HepG2 (cell line): ENCODE data around the gene TM4SF4.

Experiments used
- FOXM1 ChIP-seq: sonication (generic); formaldehyde crosslinking; IDR thresholded peaks from 2 replicates; pipeline ENCODE4 v1.5.0; 2020; ENCODE audit warnings: missing genetic modification reagents
- HDAC6 ChIP-seq: fragments of 200-600 bp; sonication (generic); IDR thresholded peaks from 2 replicates; pipeline ENCODE4 v1.7.0; 2017; ENCODE audit warnings: mild to moderate bottlenecking, antibody characterized with exemption, low read length, low read depth
- HIVEP1 ChIP-seq: sonication (generic); formaldehyde crosslinking; IDR thresholded peaks from 2 replicates; pipeline ENCODE4 v1.4.0; 2020; ENCODE audit warnings: mild to moderate bottlenecking, missing genetic modification reagents
- PHF8 ChIP-seq: sonication (generic); formaldehyde crosslinking; IDR thresholded peaks from 2 replicates; pipeline ENCODE4 v1.5.0; 2020; ENCODE audit warnings: missing genetic modification reagents
- RNF2 ChIP-seq: fragments of 450-650 bp; conservative IDR thresholded peaks from 2 replicates; pipeline ENCODE4 v1.6.1; 2016; ENCODE audit warnings: low read depth
- SAFB2 ChIP-seq: sonication (generic); formaldehyde crosslinking; IDR thresholded peaks from 2 replicates; pipeline ENCODE4 v1.5.1; 2020; ENCODE audit warnings: missing genetic modification reagents, low read depth, mild to moderate bottlenecking, borderline replicate concordance
- YY1 ChIP-seq: IDR thresholded peaks from 2 replicates; pipeline ENCODE4 v1.6.1; 2011; ENCODE audit warnings: low read length, low read depth, moderate library complexity, mild to moderate bottlenecking; ENCODE audit not compliant: insufficient read depth, insufficient replicate concordance
- ZBTB1 ChIP-seq: sonication (generic); formaldehyde crosslinking; IDR thresholded peaks from 2 replicates; pipeline ENCODE4 v1.4.0; 2020; ENCODE audit warnings: missing genetic modification reagents, borderline replicate concordance
- ZBTB49 ChIP-seq: sonication (generic); formaldehyde crosslinking; IDR thresholded peaks from 2 replicates; pipeline ENCODE4 v1.4.0; 2020; ENCODE audit warnings: missing genetic modification reagents, borderline replicate concordance
- ZNF10 ChIP-seq: sonication (generic); formaldehyde crosslinking; IDR thresholded peaks from 2 replicates; pipeline ENCODE4 v1.4.0; 2020; ENCODE audit warnings: mild to moderate bottlenecking, low read depth, missing genetic modification reagents, borderline replicate concordance
- ZNF138 ChIP-seq: sonication (generic); formaldehyde crosslinking; IDR thresholded peaks from 2 replicates; pipeline ENCODE4 v1.5.0; 2020; ENCODE audit warnings: mild to moderate bottlenecking, low read depth, missing genetic modification reagents
- ZNF558 ChIP-seq: sonication (generic); formaldehyde crosslinking; IDR thresholded peaks from 2 replicates; pipeline ENCODE4 v1.9.0; 2022; ENCODE audit warnings: mild to moderate bottlenecking, missing genetic modification reagents, borderline replicate concordance
- TF ChIP-seq, protein P1 (sequence below): sonication (generic); formaldehyde crosslinking; IDR thresholded peaks from 2 replicates; pipeline ENCODE4 v1.9.0; 2021; ENCODE audit warnings: mild to moderate bottlenecking, missing genetic modification reagents
- TF ChIP-seq, protein P2 (sequence below): IDR thresholded peaks from 2 replicates; pipeline ENCODE4 v1.6.1; 2018; ENCODE audit warnings: missing genetic modification reagents

DNA sequence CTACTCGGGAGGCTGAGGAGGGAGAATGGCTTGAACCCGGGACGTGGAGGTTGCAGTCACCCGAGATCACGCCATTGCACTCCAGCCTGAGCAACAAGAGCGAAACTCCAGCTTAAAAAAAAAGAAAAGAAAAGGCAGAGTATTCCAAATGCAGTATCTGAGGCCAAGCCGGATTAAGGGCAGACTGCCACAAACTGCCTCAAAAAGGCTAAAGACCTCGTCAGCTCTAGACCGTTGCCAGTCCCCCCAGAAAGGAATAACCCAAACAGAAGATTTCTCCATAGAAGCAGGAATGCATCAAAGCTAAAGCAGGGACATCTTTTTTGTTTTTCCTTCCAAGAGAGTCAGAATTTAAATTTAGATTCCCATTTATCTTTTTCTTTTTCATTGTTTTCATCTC lies 72.9 kb downstream of the TM4SF4 start:
- TF ChIP-seq PHF8 (CRISPR knock-in tag) (no peak), ZNF138 (CRISPR knock-in tag) (no peak), ZNF558 (CRISPR knock-in tag) (no peak), HDAC6 (no peak), HIVEP1 (no peak), FOXM1 (no peak), ZBTB49 (CRISPR knock-in tag) (no peak), YY1 (no peak), RNF2 (no peak), SAFB2 (CRISPR knock-in tag) (no peak), ZNF10 (CRISPR knock-in tag) (no peak), ZBTB1 (CRISPR knock-in tag) (no peak)
- TF ChIP-seq, protein P1, sequence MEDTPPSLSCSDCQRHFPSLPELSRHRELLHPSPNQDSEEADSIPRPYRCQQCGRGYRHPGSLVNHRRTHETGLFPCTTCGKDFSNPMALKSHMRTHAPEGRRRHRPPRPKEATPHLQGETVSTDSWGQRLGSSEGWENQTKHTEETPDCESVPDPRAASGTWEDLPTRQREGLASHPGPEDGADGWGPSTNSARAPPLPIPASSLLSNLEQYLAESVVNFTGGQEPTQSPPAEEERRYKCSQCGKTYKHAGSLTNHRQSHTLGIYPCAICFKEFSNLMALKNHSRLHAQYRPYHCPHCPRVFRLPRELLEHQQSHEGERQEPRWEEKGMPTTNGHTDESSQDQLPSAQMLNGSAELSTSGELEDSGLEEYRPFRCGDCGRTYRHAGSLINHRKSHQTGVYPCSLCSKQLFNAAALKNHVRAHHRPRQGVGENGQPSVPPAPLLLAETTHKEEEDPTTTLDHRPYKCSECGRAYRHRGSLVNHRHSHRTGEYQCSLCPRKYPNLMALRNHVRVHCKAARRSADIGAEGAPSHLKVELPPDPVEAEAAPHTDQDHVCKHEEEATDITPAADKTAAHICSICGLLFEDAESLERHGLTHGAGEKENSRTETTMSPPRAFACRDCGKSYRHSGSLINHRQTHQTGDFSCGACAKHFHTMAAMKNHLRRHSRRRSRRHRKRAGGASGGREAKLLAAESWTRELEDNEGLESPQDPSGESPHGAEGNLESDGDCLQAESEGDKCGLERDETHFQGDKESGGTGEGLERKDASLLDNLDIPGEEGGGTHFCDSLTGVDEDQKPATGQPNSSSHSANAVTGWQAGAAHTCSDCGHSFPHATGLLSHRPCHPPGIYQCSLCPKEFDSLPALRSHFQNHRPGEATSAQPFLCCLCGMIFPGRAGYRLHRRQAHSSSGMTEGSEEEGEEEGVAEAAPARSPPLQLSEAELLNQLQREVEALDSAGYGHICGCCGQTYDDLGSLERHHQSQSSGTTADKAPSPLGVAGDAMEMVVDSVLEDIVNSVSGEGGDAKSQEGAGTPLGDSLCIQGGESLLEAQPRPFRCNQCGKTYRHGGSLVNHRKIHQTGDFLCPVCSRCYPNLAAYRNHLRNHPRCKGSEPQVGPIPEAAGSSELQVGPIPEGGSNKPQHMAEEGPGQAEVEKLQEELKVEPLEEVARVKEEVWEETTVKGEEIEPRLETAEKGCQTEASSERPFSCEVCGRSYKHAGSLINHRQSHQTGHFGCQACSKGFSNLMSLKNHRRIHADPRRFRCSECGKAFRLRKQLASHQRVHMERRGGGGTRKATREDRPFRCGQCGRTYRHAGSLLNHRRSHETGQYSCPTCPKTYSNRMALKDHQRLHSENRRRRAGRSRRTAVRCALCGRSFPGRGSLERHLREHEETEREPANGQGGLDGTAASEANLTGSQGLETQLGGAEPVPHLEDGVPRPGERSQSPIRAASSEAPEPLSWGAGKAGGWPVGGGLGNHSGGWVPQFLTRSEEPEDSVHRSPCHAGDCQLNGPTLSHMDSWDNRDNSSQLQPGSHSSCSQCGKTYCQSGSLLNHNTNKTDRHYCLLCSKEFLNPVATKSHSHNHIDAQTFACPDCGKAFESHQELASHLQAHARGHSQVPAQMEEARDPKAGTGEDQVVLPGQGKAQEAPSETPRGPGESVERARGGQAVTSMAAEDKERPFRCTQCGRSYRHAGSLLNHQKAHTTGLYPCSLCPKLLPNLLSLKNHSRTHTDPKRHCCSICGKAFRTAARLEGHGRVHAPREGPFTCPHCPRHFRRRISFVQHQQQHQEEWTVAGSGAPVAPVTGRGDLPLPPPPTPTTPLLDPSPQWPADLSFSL (CRISPR knock-in tag): no peak
- TF ChIP-seq, protein P2, sequence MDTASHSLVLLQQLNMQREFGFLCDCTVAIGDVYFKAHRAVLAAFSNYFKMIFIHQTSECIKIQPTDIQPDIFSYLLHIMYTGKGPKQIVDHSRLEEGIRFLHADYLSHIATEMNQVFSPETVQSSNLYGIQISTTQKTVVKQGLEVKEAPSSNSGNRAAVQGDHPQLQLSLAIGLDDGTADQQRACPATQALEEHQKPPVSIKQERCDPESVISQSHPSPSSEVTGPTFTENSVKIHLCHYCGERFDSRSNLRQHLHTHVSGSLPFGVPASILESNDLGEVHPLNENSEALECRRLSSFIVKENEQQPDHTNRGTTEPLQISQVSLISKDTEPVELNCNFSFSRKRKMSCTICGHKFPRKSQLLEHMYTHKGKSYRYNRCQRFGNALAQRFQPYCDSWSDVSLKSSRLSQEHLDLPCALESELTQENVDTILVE (CRISPR knock-in tag): no peak
